ENCODE data around the gene MAPKAPK3.
A peak's percentile ranks its signal among the peaks of the same experiment; 100 is the strongest.

MAPKAPK3 gene

DNA sequence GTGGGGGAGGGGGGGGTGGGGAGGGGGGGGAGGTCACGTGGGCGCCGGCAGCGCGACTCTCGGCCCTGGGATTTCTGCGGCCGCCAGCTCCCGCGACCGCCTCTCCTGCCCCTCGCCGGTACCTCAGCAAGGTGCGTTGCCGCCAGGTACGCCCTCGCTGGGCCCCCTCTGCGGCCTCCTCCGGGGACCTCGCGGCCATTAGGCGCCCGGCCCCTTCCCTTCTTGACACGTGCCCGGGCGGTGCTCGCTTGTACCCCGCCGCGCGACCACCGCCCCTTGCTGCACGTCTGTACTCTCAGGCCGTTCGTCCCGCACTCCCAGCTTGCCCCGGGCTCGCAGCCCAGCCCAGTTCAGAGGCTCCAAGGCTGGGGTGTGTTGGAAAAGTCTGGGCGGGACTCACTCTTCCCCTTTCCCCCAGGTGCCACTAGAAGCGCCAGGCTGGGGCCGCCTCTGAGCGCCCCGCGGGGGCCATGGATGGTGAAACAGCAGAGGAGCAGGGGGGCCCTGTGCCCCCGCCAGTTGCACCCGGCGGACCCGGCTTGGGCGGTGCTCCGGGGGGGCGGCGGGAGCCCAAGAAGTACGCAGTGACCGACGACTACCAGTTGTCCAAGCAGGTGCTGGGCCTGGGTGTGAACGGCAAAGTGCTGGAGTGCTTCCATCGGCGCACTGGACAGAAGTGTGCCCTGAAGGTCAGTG is at the start of gene MAPKAPK3:
TSS of gene MAPKAPK3 (plus strand) at position 56 of the 696 bp plus-strand sequence. CDS start at position 471, 415 bp downstream.
- DNase-seq = peak in 1 of 2 experiments; percentile 72

DNA sequence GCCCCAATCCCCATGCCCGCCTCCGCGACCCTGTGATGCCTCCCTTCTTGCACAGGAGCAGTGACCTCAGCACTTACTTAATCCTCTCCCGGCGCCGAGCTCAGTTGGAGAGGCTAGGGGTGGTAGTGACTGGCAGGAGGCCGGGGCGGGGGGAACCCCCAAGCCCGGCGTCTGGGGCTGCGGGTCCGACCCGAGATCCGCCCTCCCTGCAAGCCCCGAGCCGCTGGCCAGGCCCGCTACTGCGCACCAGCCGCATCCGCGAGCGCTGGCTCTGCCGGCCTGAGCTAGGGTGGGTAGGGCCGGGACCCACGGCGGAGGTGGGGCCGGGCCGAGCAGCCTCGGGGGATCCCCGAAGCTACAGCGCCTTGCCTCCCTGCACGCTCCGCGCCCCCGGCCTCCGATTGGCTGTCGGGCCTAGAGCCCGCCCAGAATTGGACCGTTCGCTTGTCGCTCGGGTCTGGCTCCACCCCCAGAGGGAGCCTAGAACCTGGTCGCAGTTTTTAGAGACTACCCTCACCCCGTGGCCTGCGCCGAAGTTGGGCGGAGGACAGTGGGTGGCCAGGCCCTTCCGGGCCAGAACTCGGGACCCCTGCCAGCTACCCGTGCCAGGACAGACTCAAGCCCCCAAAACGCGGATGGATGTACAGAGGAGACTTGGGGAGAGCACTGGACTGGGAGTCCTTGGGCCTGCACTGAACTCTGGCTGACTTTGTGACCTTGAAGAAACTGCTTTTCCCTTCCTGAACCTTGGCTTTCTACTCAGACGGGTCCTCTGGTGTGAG is 49.4 kb upstream of the MAPKAPK3 start, which contains the start of gene C3orf18:
TSS of gene C3orf18 (minus strand) at position 362 of the 782 bp plus-strand sequence. CDS start 2,048 bp downstream, outside the sequence.
- peak; percentile 58 to 88 for DNase-seq

DNA sequence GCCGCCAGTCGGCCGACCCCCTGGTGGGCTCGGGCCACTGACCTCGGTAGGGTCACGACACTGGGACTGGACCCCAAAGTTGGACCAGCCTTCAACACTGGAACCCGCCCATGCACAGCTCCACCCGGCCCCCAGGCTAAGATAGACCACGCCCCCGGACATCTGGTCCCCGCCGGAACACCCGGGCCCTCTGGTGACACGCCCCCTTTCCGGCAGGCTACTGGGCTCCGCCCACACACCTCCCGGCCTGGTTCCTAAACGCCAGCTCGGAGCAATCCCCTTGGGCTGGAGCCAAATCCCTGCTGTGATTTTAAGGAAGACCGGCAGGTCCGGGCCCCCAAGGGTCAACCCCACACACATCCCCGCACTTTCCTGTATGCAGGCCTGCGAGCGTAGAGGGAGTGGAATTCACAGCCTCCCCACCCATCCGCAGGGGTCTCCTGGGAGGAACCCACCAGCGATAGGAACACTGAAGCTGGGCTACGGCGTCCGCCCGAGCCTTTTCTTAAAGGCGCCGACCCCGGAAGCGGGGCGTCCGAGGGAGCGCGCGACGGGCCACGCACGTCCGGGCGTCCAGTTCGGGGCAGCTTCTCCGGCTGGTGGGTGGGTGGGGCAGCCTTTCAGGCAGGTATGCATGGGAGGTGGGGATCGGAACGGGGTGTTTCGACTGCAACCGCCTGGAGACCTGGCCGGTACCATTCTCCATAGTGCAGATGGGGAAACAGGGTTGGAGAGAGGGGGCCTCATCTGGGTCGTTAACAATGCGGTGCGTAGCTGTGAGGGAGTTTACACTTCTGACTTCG is 47.8 kb upstream of the MAPKAPK3 start, which contains the start of gene HEMK1:
TSS of gene HEMK1 (plus strand) at position 576 of the 803 bp plus-strand sequence. CDS start 1,583 bp downstream, outside the sequence.
- peak; percentile 86 to 97 for DNase-seq

DNA sequence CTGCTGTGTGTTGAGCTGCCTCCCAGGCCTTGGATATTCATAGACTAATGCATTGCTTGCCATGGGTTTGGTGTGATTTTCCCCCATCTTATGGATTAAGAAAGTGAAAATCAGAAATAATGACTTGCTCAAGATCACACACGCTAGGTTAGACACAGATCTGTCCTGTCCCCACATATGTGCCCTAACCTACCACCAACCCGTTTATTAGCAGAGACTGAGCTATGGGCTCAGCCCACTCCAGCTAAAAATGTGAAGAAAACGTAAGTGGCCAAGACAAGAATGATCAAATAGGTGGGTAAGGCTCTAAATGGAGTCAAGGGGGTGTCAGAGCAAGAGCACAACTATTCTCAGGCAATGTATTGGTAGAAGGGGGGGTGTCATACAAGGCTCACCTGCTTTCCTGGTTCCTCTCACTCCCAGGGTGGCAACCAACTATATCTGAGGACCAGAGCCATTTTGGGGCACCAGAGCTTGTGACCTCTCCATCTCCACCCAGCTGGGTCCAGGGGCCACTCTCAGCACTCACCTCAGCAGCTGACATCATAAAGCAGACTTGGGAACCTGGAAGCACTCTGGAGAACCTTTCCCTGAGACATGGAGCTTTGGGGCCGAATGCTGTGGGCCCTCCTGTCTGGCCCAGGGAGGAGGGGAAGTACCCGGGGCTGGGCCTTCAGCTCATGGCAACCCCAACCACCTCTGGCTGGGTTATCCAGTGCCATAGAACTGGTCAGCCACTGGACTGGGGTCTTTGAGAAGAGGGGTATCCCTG is 46.3 kb upstream of the MAPKAPK3 start:
- no peak for DNase-seq

DNA sequence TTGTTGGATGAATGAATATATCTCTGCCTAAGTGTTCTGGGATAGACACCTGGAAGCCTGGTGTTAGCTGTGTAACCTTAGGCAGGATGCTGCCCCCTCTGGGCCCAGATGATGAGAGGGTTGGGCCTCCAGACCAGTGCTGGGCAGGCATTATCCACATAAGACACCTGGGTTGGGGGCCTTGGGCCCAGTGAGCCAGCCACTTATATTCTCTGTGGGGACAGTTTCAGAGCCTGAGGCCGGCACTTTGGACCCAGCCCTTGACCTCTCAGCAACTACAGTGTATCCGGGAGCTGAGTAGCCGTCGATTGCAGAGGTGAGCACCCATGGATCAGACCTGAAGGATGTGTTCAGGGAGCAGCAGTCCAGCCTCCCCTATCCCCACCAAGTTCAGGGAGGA is 45.5 kb upstream of the MAPKAPK3 start:
- DNase-seq = no peak

DNA sequence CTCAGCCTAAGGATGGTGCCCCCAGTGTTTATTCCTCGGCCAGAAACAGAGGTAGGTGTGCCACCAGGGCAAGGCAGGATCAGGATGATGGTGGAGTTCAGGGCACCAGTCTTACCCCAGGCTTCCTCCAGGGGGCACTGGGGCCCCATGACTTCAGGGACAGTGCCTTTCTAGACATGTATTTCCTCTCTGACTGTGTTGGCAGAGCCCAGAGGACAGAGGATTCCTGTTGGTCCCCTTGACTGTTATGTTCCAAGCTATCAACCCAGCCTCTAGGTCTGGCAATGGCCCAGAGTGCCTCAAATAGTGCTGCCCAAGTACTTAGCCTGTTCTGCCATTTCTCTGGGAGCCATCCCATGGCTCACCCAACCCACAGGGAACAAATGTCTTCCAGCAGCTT is 44.8 kb upstream of the MAPKAPK3 start:
- DNase-seq = peak in 1 of 2 experiments; percentile 70

DNA sequence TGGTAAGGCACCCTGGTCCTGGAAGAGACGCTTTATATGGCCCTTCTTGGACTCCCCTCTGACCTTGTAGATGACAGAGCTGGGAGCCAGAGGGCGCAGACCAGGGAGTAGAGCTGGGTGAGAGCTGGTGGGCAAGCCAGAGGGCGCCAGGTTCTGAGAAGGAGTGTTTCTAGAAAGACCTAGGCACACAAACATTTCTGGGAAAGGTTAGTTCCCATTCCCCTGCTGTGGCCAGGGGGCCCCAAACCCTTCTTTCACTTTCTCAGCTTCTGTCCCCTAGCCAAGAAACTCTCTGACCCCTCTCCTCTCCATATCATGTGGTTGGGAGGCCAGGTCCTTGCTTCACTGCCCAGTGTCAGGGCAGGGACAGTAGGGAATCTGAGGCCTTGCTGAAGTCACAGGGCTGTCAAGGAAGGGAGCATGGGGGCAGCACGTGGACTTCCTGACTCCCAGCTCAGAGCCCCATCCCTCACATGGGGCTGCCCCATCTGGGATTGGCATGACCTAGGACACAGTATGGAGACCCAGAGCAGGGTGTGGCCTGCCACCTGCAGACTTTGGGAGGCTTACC is 44.1 kb upstream of the MAPKAPK3 start:
- no peak for DNase-seq

DNA sequence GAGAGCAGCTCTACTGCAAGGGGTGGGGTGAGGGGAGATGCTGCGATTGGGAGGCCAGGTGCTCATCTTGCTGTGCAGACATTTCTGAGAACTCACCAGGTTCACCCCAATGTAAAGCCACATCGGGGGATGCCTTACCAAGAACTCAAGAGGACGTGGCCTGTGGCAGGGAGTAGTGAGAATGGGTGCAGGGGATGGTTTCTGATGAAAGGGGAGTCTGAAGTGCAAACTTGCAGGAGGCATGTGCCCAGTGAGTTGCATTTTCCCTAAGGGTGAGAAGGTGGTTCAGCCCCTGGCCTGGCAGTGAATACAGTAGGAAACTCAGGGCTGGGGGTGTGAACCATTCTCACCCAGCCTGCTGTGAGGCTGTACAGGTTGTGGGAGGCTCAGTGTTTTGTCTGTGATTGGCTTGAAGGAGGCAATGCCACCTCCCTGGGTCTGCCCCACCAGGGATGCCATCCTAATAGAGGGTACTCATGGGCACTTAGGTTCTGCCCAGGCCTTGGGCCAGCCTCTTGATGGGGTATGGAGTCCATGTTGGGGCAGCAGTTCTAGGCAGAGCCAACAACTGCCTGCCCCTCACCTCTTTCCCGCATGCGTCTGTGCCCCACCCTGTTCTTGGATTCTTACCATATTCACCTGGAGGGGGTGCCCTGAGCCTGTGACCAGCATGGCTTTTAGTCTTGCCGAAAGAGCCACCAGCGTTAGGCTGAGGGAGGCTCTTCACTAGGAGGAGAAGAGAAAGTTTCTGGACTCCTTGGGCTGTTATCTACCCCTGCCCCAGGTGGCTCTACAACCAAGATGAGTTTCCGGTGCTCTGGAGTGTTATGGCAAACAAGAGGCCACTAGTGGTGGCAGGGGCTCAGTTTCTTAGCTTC is 43.1 kb upstream of the MAPKAPK3 start:
- DNase-seq = no peak

DNA sequence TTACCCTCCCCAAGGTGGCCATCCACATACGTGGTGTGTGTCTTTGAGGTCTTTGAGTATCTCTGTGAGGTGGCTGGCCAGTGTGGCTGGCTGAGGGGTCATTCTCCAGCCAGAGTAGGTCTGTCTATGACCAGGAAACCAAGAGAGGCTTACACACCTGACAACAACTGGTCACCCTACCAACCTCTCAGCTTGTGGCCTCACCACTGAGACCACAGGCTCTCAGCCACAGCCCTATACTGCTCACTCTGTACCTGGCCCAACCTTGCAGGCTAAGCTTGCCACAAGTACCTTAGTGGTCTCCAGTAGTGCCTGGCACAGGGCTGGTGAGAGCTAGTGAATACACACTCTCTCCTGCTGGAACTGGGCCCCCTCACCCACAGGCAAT is 42.5 kb upstream of the MAPKAPK3 start:
- DNase-seq = no peak

DNA sequence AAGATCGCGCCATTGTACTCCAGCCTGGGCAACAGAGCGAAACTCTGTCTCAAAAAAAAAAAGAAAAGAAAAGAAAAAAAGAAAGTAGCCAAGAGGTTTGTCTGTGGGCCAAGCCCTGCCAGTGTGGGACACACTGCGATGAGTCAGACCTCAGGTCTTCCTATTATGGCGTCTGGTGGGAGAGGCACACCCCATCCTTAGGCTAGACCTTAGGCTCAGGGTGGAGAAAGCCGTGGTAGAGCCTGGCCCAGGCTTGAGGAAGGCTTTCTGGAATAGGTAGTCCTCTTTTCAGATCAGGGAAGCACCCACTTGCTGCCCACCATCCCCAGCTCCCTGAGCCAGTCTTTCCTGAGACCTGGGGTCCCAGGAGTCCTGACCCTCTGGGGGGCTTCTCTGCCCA is 41.6 kb upstream of the MAPKAPK3 start:
- DNase-seq = no peak

DNA sequence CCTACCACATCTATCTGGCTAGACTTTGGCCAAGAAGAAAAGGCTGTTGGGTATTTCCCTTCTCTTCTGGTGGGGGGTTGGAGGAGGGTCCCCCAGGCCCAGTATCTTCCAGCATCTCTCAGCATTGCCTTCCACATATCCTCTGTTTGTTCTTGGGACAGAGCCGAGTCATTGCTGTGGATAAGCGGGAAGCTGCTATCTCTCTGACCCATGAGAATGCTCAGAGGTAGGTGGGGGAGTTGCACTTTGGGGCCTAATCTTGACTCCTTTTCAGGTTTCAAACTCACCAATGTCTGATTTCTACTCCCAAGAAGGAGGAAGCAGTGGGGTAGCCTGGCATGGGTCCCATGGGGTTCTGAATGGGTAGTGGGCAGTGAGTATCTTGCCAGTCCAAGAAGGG is 39.6 kb upstream of the MAPKAPK3 start:
- no peak for DNase-seq

DNA sequence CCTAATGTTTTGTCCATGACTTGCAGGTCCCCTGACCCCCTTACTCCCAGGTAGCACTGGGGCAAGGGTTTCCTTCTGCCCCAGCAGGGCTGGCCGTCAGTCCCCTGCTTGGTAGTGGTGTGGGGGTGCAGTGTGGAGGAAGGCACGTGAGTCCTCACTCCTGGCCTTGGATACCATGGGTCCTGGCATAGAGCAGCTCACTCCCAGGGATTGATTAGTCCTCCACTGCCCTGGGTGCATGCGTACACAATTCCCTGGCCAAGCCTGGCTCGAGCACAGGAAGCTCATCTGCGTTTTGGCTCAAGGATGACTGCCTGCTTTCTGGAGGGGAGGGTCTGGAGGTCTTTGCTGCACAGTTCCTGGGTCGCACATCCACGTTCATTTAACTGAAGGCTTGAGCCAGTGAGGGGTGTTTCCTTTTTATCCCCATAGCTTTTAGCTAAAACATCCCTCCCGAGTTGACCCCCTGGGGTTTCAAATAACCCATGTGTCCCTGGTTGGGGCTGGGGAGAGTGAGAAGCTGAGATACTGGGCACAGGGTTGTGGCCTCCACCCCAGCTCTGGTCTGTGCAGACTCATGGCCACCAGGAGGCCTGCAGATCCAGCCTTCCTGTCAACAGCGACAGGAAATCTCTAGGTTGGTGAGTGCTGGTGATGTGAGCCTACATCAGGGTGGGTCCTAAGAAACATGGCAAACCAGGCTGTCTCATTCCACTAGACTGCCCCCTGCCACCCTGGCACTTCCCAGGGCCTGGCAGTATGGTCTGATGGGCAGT is 36.1 kb upstream of the MAPKAPK3 start:
- DNase-seq = no peak

DNA sequence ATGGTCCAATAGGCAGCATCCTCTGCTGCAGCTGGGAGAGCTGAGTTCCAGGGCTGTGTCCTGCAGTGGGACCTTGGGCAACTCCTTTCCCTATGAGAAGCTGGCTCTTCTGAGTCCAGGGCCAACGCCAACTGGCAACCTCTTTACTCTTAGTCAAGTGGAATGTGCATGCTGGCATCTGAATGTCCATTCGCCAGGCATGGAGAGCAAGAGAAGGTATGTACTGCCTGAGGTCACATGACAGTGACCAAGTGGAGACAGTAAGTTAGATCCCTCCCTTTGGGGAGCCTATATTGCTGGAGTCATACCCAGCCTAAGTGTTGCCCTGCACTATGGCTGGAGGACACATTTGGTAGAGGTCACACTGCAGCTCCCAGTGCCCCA is 35.5 kb upstream of the MAPKAPK3 start:
- no peak for DNase-seq

DNA sequence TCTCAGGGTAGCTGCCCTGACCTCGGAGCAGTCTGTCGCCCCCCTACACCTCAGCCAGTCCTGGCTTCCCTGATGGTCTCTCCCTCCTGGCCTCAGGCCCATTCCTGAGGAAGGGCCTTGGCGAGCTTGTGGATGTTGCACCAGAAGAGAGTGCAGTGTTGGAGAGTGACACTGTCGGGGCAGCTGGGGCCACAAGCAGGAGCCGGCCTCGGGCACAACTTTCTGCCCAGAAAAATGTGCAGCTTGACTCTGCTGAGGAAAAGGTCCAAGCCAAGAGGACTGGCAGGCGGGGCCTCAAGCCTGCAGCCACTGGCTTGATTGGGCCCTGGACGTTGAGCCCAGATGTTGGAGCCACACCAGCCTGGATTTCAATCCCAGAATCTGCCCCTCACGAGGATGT is 34.9 kb upstream of the MAPKAPK3 start:
- no peak for DNase-seq

DNA sequence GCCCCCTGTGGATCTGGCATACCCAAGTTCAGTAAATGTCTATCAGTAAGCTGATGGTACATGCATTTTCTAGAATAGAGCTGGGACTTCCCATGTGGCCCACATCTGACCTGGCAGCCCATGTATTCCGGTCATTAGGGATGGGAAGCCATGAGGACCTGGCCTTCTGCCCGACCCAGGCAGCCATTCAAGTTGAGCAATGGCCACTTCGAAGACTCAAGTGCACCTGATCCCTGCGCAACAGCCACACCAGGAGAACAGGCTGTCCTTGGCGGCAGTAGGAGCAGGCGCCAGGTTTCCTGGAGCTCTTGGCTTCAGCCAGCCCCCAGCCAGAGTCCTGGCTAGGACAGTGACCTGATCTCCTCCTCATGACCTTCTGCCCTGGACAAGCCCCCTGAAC is 33.1 kb upstream of the MAPKAPK3 start:
- no peak for DNase-seq

DNA sequence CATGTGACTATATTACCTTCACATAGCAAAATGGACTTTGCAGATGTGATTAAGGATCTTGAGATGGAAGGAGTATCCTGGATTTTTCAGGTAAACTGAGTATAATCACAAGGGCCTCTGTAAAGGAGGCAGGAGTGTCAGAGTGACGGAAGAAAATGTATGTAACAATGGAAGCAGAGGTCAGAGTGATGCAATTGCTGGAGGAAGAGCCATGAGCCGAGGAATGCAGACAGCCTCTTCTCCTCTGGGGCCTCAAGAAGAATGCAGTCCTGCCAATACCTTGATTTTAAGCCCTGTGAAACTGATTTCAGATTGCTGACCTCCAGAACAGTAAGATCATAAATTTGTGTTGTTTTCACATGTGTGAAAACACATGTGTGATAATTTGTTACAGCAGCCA is 32.6 kb upstream of the MAPKAPK3 start:
- DNase-seq = no peak

DNA sequence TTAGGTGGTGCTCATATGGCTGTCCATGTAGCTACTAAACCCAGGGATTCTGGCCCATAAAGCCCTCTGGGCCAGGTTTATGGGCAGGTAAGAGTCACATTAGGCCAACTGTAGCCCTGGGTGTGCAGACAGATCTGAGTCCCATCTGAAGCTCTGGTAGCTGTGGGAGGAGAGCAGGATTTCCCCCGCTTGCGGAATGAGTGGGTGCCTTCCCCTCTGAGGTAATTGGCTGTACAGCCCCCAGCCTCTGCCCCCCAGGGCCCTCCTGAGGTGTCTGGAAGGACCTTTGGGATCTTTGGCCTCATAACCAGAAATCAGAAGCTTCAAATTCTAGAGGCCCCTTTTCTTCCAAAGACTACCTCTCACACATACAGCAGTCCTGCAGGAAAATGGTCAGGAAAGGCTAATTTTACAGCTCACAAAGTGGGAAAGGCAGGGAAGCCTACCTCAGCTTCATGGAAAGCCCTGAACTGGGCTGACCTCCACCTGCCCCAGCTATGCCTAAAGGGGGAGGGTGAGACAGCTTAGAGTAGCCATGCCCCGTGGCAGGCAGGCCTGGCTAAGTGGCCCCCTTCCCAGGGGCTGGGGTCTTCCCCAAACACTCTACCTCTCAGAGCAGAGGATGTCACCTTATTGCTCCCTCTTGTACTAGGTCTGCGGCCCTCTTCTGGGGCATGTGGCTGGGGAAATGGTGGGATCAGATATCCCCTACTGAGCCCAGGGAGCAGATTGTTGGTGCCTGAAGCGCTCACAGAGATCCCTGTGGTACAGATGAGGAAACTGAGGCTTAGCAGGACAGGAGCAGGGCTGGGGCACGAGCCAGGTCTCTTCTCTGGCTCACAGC is 30.8 kb upstream of the MAPKAPK3 start:
- no peak for DNase-seq

DNA sequence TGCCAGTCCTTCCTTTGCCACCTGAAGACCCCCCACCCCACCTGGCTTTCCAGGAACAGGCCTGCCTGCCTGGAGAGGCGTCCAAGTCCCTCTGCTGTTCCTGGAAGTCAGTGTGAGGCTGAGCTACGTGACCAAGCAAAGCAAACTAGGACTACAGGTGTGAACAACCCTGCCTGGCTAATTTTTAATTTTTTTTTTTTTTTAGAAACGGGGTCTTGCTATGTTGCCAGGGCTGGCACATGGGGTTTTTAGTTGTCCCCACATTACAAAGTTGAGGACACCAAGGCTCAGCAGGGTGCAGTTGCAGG is 30.2 kb upstream of the MAPKAPK3 start:
- DNase-seq = no peak

DNA sequence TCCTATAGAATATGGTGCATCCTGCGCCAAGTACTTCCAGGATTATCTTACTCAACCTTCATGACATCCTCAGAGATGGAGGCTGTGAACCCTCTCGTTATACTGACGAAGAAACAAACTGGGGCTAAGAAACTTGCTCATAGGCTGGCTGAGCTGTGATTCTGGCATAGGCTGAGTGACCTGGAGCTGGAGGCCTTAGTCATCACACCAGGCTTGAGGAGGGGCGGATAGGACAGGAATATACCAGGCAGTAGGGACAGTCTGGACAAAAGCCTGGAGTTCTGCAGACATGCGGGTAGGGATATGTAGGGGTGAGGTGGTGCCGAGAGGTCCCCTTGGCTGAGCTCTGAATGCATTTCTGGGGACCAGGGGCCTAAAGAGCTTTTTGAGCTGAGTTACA is 29.6 kb upstream of the MAPKAPK3 start:
- DNase-seq = no peak
